ENCODE results near the gene CNNM4.

The CNNM4 gene

GRCh38 chr2:96739076-96739632 lies 21.5 kb upstream of the CNNM4 start:
- Histone ChIP-seq H2BK120ac (ENCODE audit: low read depth, low read length) (no peak overlapping the region), H2BK12ac (ENCODE audit: low read length in 2 of 2) (no peak overlapping the region), H4K8ac (ENCODE audit: low read length) (no peak overlapping the region), H3K9me3 (ENCODE audit: control insufficient read depth, low read length) (no peaks in the 10 kb centered on the region), H2BK15ac (ENCODE audit: low read depth, poor library complexity, severe bottlenecking) (no peak overlapping the region), H2BK5ac (ENCODE audit: low read depth, low read length, poor library complexity, severe bottlenecking) (no peak overlapping the region), H3K23ac (ENCODE audit: low read length in 2 of 2) (no peak overlapping the region), H3K9ac (ENCODE audit: low read length) (peak overlapping the region; percentile 93), H2AK5ac (ENCODE audit: low read length, severe bottlenecking) (no peak overlapping the region), H3K4me2 (ENCODE audit: low read length, poor library complexity, severe bottlenecking) (peak overlapping the region; percentile 75), H3K4me3 (ENCODE audit: insufficient read depth in 1 of 2, low read depth in 1 of 2, low read length in 2 of 2) (peak overlapping the region; percentile 94 to 95), H4K91ac (ENCODE audit: low read length) (peak overlapping the region; percentile 18), H3K4ac (ENCODE audit: low read depth in 1 of 2, low read length in 2 of 2) (peak overlapping the region; percentile 42 to 70), H3K36me3 (ENCODE audit: control insufficient read depth in 1 of 2, insufficient read depth in 2 of 2, low read depth in 1 of 2, low read length in 2 of 2) (peaks cover 6 to 29% of the 10 kb centered on the region in 2 experiments), H3K14ac (ENCODE audit: low read length in 2 of 2) (peak overlapping the region in 1 of 2 experiments; percentile 6), H3K18ac (ENCODE audit: low read depth in 1 of 2, low read length in 2 of 2) (peak overlapping the region; percentile 77 to 80), H3K4me1 (ENCODE audit: control insufficient read depth, insufficient read depth, low read depth, low read length) (no peaks in the 10 kb centered on the region), H3K27me3 (ENCODE audit: control insufficient read depth in 1 of 2, insufficient read depth in 1 of 2, low read length in 2 of 2) (no peaks in the 10 kb centered on the region), H3K79me1 (replicated peaks; ENCODE audit: low read length, poor library complexity, severe bottlenecking) (peaks cover 34% of the 10 kb centered on the region), H3K27ac (ENCODE audit: low read length, poor library complexity, severe bottlenecking) (peak overlapping the region; percentile 14), H2AFZ (ENCODE audit: low read depth, low read length) (peak overlapping the region; percentile 54)
- DNase-seq = no peak
- WGBS = 42% methylated on average over 4 of the region's 4 CpGs

- Histone ChIP-seq H3K23ac (ENCODE audit: low read length in 2 of 2) (no peak within 1 kb of the TSS), H4K91ac (ENCODE audit: low read length) (peak within 1 kb of the TSS; percentile 18), H3K9ac (ENCODE audit: low read length) (peak within 1 kb of the TSS; percentile 93), H2BK120ac (ENCODE audit: low read depth, low read length) (no peak within 1 kb of the TSS), H2BK15ac (ENCODE audit: low read depth, poor library complexity, severe bottlenecking) (no peak within 1 kb of the TSS), H3K27ac (ENCODE audit: low read length, poor library complexity, severe bottlenecking) (peak within 1 kb of the TSS; percentile 38), H3K79me1 (replicated peaks; ENCODE audit: low read length, poor library complexity, severe bottlenecking) (peaks cover 31% of the 10 kb centered on the region), H3K14ac (ENCODE audit: low read length in 2 of 2) (peak within 1 kb of the TSS in 1 of 2 experiments; percentile 6), H3K4me2 (ENCODE audit: low read length, poor library complexity, severe bottlenecking) (peak within 1 kb of the TSS; percentile 75), H2AFZ (ENCODE audit: low read depth, low read length) (peak within 1 kb of the TSS; percentile 54), H2AK5ac (ENCODE audit: low read length, severe bottlenecking) (no peak within 1 kb of the TSS), H3K36me3 (ENCODE audit: control insufficient read depth in 1 of 2, insufficient read depth in 2 of 2, low read depth in 1 of 2, low read length in 2 of 2) (peaks cover 4 to 22% of the 10 kb centered on the region in 2 experiments), H3K4me3 (ENCODE audit: insufficient read depth in 1 of 2, low read depth in 1 of 2, low read length in 2 of 2) (peak within 1 kb of the TSS; percentile 94 to 95), H3K4me1 (ENCODE audit: control insufficient read depth, insufficient read depth, low read depth, low read length) (no peaks in the 10 kb centered on the region), H2BK12ac (ENCODE audit: low read length in 2 of 2) (peak within 1 kb of the TSS in 1 of 2 experiments; percentile 31), H3K27me3 (ENCODE audit: control insufficient read depth in 1 of 2, insufficient read depth in 1 of 2, low read length in 2 of 2) (peaks cover 0 to 5% of the 10 kb centered on the region in 2 experiments), H2BK5ac (ENCODE audit: low read depth, low read length, poor library complexity, severe bottlenecking) (no peak within 1 kb of the TSS), H3K9me3 (ENCODE audit: control insufficient read depth, low read length) (no peaks in the 10 kb centered on the region), H3K4ac (ENCODE audit: low read depth in 1 of 2, low read length in 2 of 2) (peak within 1 kb of the TSS; percentile 42 to 70), H4K8ac (ENCODE audit: low read length) (peak within 1 kb of the TSS; percentile 73), H3K18ac (ENCODE audit: low read depth in 1 of 2, low read length in 2 of 2) (peak within 1 kb of the TSS; percentile 77 to 80)
- under 1% methylated on average over 35 of the region's 43 CpGs for WGBS
- DNase-seq = peak; percentile 98
Measured at GRCh38 chr2:96739633-96740428, 20.9 kb upstream of the CNNM4 start, which contains the start of gene LMAN2L. Gene LMAN2L (minus strand): TSS chr2:96740064. CDS start chr2:96740040, 24 bp downstream.

- Histone ChIP-seq H3K27ac (ENCODE audit: low read length, poor library complexity, severe bottlenecking) (no peak overlapping the region), H2BK15ac (ENCODE audit: low read depth, poor library complexity, severe bottlenecking) (no peak overlapping the region), H3K79me1 (replicated peaks; ENCODE audit: low read length, poor library complexity, severe bottlenecking) (no peaks in the 10 kb centered on the region), H3K9ac (ENCODE audit: low read length) (peak overlapping the region; percentile 9), H3K36me3 (ENCODE audit: control insufficient read depth in 1 of 2, insufficient read depth in 2 of 2, low read depth in 1 of 2, low read length in 2 of 2) (no peaks in the 10 kb centered on the region), H2BK120ac (ENCODE audit: low read depth, low read length) (no peak overlapping the region), H3K18ac (ENCODE audit: low read depth in 1 of 2, low read length in 2 of 2) (no peak overlapping the region), H3K23ac (ENCODE audit: low read length in 2 of 2) (no peak overlapping the region), H2AK5ac (ENCODE audit: low read length, severe bottlenecking) (no peak overlapping the region), H3K14ac (ENCODE audit: low read length in 2 of 2) (no peak overlapping the region), H4K8ac (ENCODE audit: low read length) (no peak overlapping the region), H2BK5ac (ENCODE audit: low read depth, low read length, poor library complexity, severe bottlenecking) (no peak overlapping the region), H3K4me2 (ENCODE audit: low read length, poor library complexity, severe bottlenecking) (no peak overlapping the region), H3K4me1 (ENCODE audit: control insufficient read depth, insufficient read depth, low read depth, low read length) (no peaks in the 10 kb centered on the region), H4K91ac (ENCODE audit: low read length) (no peak overlapping the region), H3K27me3 (ENCODE audit: control insufficient read depth in 1 of 2, insufficient read depth in 1 of 2, low read length in 2 of 2) (peaks cover 9 to 14% of the 10 kb centered on the region in 2 experiments), H3K4ac (ENCODE audit: low read depth in 1 of 2, low read length in 2 of 2) (no peak overlapping the region), H3K9me3 (ENCODE audit: control insufficient read depth, low read length) (no peaks in the 10 kb centered on the region), H2AFZ (ENCODE audit: low read depth, low read length) (no peak overlapping the region), H2BK12ac (ENCODE audit: low read length in 2 of 2) (no peak overlapping the region), H3K4me3 (ENCODE audit: insufficient read depth in 1 of 2, low read depth in 1 of 2, low read length in 2 of 2) (peak overlapping the region in 1 of 2 experiments; percentile 22)
- no peak for DNase-seq
- 84% methylated on average over 2 of the region's 6 CpGs for WGBS
Measured at GRCh38 chr2:96747061-96747617, 13.6 kb upstream of the CNNM4 start.

GRCh38 chr2:96751800-96752199 lies 8.9 kb upstream of the CNNM4 start:
- Histone ChIP-seq H3K27me3 (ENCODE audit: control insufficient read depth in 1 of 2, insufficient read depth in 1 of 2, low read length in 2 of 2) (peaks cover 3 to 5% of the 10 kb centered on the region in 2 experiments), H3K9ac (ENCODE audit: low read length) (no peak overlapping the region), H3K4me3 (ENCODE audit: insufficient read depth in 1 of 2, low read depth in 1 of 2, low read length in 2 of 2) (no peak overlapping the region), H3K4ac (ENCODE audit: low read depth in 1 of 2, low read length in 2 of 2) (no peak overlapping the region), H3K79me1 (replicated peaks; ENCODE audit: low read length, poor library complexity, severe bottlenecking) (no peaks in the 10 kb centered on the region), H3K27ac (ENCODE audit: low read length, poor library complexity, severe bottlenecking) (no peak overlapping the region), H3K4me2 (ENCODE audit: low read length, poor library complexity, severe bottlenecking) (no peak overlapping the region), H3K18ac (ENCODE audit: low read depth in 1 of 2, low read length in 2 of 2) (no peak overlapping the region), H3K23ac (ENCODE audit: low read length in 2 of 2) (no peak overlapping the region), H2BK15ac (ENCODE audit: low read depth, poor library complexity, severe bottlenecking) (no peak overlapping the region), H2AFZ (ENCODE audit: low read depth, low read length) (no peak overlapping the region), H2BK5ac (ENCODE audit: low read depth, low read length, poor library complexity, severe bottlenecking) (no peak overlapping the region), H3K14ac (ENCODE audit: low read length in 2 of 2) (no peak overlapping the region), H3K36me3 (ENCODE audit: control insufficient read depth in 1 of 2, insufficient read depth in 2 of 2, low read depth in 1 of 2, low read length in 2 of 2) (no peaks in the 10 kb centered on the region), H2BK12ac (ENCODE audit: low read length in 2 of 2) (no peak overlapping the region), H4K8ac (ENCODE audit: low read length) (no peak overlapping the region), H4K91ac (ENCODE audit: low read length) (no peak overlapping the region), H3K4me1 (ENCODE audit: control insufficient read depth, insufficient read depth, low read depth, low read length) (no peaks in the 10 kb centered on the region), H3K9me3 (ENCODE audit: control insufficient read depth, low read length) (no peaks in the 10 kb centered on the region), H2AK5ac (ENCODE audit: low read length, severe bottlenecking) (no peak overlapping the region), H2BK120ac (ENCODE audit: low read depth, low read length) (no peak overlapping the region)
- WGBS = 63% methylated on average over 9 of the region's 9 CpGs
- DNase-seq = no peak
